IMR-90 (cell line): ENCODE data around the gene TTC28. TPM values are rescaled to one million over a fixed set of nuclear protein-coding genes. Genes with fewer than 3 reads are reported as not detected.
A peak's percentile ranks its signal among the peaks of the same experiment; 100 is the strongest.

Experiments used
- ATAC-seq: fragments of 200-7000 bp; cut with Tn5 transposase; 2 replicates; pipeline ENCODE4 v1.9.1; 2020; ENCODE audit warnings: low read depth, mild to moderate bottlenecking, moderate library complexity
- BruUV-seq: library from RNA; stranded (reverse); fragments of 400-500 nt; replicated peaks from 2 replicates; lab custom pipeline; 2021; lab: Mats Ljungman, UMichigan
- CTCF ChIA-PET: fragments of 300-600 bp; formaldehyde crosslinking; extraction: SDS; loops from one replicate; lab custom pipeline; 2021; ENCODE audit warnings: antibody characterized with exemption; lab: Yijun Ruan, JAX
- POLR2A ChIA-PET: fragments of 300-600 bp; sonication (Branson Sonifier 250); formaldehyde crosslinking; loops from one replicate; lab custom pipeline; 2022; ENCODE audit warnings: antibody characterized with exemption; ENCODE audit not compliant: unreplicated experiment; lab: Charles Lee
- DNase-seq: peaks from one replicate; pipeline ENCODE4 v3.0.0; 2013
- H2AFZ ChIP-seq: replicated peaks from 2 replicates; pipeline ENCODE3; 2013; ENCODE audit warnings: low read length, mild to moderate bottlenecking; ENCODE audit not compliant: poor library complexity
- H2AK5ac ChIP-seq: 2 replicates; pipeline ENCODE4 v1.6.1; 2013; ENCODE audit warnings: low read depth, low read length, inconsistent platforms
- H2AK9ac ChIP-seq: replicated peaks from 2 replicates; pipeline ENCODE3; 2013; ENCODE audit warnings: mild to moderate bottlenecking, low read depth, low read length, moderate library complexity; ENCODE audit not compliant: poor library complexity
- H2BK120ac ChIP-seq: 2 replicates; pipeline ENCODE4 v1.6.1; 2013; ENCODE audit warnings: low read depth, low read length, inconsistent platforms
- H2BK15ac ChIP-seq: 3 replicates; pipeline ENCODE4 v1.6.1; 2013; ENCODE audit warnings: low read depth, low read length, inconsistent platforms
- H2BK20ac ChIP-seq: 2 replicates; pipeline ENCODE4 v1.6.1; 2013; ENCODE audit warnings: low read depth, mild to moderate bottlenecking, inconsistent platforms, low read length, moderate library complexity
- H2BK5ac ChIP-seq: 2 replicates; pipeline ENCODE4 v1.6.1; 2013; ENCODE audit warnings: mild to moderate bottlenecking, low read depth, low read length, inconsistent platforms; ENCODE audit not compliant: poor library complexity, severe bottlenecking
- H3K14ac ChIP-seq: replicated peaks from 2 replicates; pipeline ENCODE4 v1.6.1; 2013; ENCODE audit warnings: low read depth, low read length, inconsistent platforms
- H3K18ac ChIP-seq: 2 replicates; pipeline ENCODE4 v1.6.1; 2013; ENCODE audit warnings: low read depth, low read length, control low read depth
- H3K23ac ChIP-seq: 2 replicates; pipeline ENCODE4 v1.6.1; 2013; ENCODE audit warnings: low read depth, low read length, inconsistent platforms
- H3K27ac ChIP-seq: 2 replicates; pipeline ENCODE4 v1.5.1; 2013; ENCODE audit warnings: mild to moderate bottlenecking, control low read depth, low read length; ENCODE audit not compliant: insufficient read depth
- H3K27me3 ChIP-seq: 2 replicates; pipeline ENCODE4 v1.6.1; 2013; ENCODE audit warnings: low read length; ENCODE audit not compliant: control insufficient read depth, insufficient read depth
- H3K36me3 ChIP-seq: 2 replicates; pipeline ENCODE4 v1.6.1; 2013; ENCODE audit warnings: low read length, mixed read lengths; ENCODE audit not compliant: control insufficient read depth, insufficient read depth
- H3K4ac ChIP-seq: 2 replicates; pipeline ENCODE4 v1.6.1; 2013; ENCODE audit warnings: low read depth, low read length, inconsistent platforms
- H3K4me1 ChIP-seq: 2 replicates; pipeline ENCODE4 v1.6.1; 2013; ENCODE audit warnings: low read length, mixed read lengths; ENCODE audit not compliant: control insufficient read depth, insufficient read depth
- H3K4me2 ChIP-seq: 2 replicates; pipeline ENCODE4 v1.6.1; 2013; ENCODE audit warnings: low read depth, mild to moderate bottlenecking, control low read depth, low read length, moderate library complexity
- H3K4me3 ChIP-seq: 2 replicates; pipeline ENCODE4 v1.5.1; 2013; ENCODE audit warnings: low read depth, mild to moderate bottlenecking, control low read depth, low read length, moderate library complexity; ENCODE audit not compliant: insufficient read depth
- H3K56ac ChIP-seq: 2 replicates; pipeline ENCODE4 v1.6.1; 2013; ENCODE audit warnings: low read length, inconsistent platforms; ENCODE audit not compliant: insufficient read depth; ENCODE audit errors: extremely low read depth
- H3K79me1 ChIP-seq, 2 experiments: 2 replicates each; pipeline ENCODE4 v1.6.1; 2013; ENCODE audit warnings: low read length in 2 of 2, inconsistent platforms in 1 of 2, low read depth in 1 of 2
- H3K9ac ChIP-seq: 2 replicates; pipeline ENCODE4 v1.6.1; 2013; ENCODE audit warnings: low read depth, low read length, control low read depth
- H3K9me1 ChIP-seq: 2 replicates; pipeline ENCODE4 v1.6.1; 2013; ENCODE audit warnings: low read length, inconsistent platforms; ENCODE audit not compliant: insufficient read depth
- H3K9me3 ChIP-seq: 2 replicates; pipeline ENCODE4 v1.6.1; 2013; ENCODE audit warnings: low read length; ENCODE audit not compliant: control insufficient read depth, insufficient read depth
- H4K20me1 ChIP-seq: 2 replicates; pipeline ENCODE4 v1.6.1; 2013; ENCODE audit warnings: low read length, inconsistent platforms; ENCODE audit not compliant: insufficient read depth
- H4K5ac ChIP-seq: 2 replicates; pipeline ENCODE4 v1.6.1; 2013; ENCODE audit warnings: mild to moderate bottlenecking, low read depth, low read length, control low read depth
- H4K8ac ChIP-seq, 2 experiments: 2 replicates each; pipeline ENCODE4 v1.6.1; 2013; ENCODE audit warnings: low read depth in 2 of 2, low read length in 2 of 2, control low read depth in 1 of 2, inconsistent platforms in 1 of 2
- H4K91ac ChIP-seq: 2 replicates; pipeline ENCODE4 v1.6.1; 2013; ENCODE audit warnings: low read depth, low read length, inconsistent platforms; ENCODE audit not compliant: insufficient read depth
- CEBPB ChIP-seq: IDR thresholded peaks from 2 replicates; pipeline ENCODE4 v1.6.1; 2012; ENCODE audit warnings: low read depth, low read length, improper control_type of control experiment
- CHD1 ChIP-seq: IDR thresholded peaks from 2 replicates; pipeline ENCODE4 v1.6.1; 2012; ENCODE audit warnings: low read depth, low read length, improper control_type of control experiment
- RFX5 ChIP-seq: IDR thresholded peaks from 2 replicates; pipeline ENCODE4 v1.8.0; 2012; ENCODE audit warnings: low read depth, mild to moderate bottlenecking, low read length, moderate library complexity
- WGBS, 2 experiments: methylation state at CpG; one replicate each; pipeline versions ENCODE4 v1.1.5 to v1.1.7; 2013; ENCODE audit warnings: missing lambda C conversion rate in 2 of 2; ENCODE audit not compliant: insufficient read length in 1 of 2; ENCODE audit errors: extremely low coverage in 2 of 2; 5-methylcytosine and 5-hydroxymethylcytosine counted together
- dilution Hi-C: fragments of 300-500 bp; cut with HindIII; formaldehyde crosslinking; loops from one replicate; pipeline ENCODE4 v1.14.3; 2018; ENCODE audit warnings: low sequenced_read_pairs; ENCODE audit not compliant: unreplicated experiment
- in situ Hi-C: fragments of 300-500 bp; cut with MboI; formaldehyde crosslinking; loops from 3 replicates; pipeline ENCODE4 v1.14.3; 2019; ENCODE audit warnings: low sequenced_read_pairs, inconsistent platforms, mixed read lengths
- intact Hi-C: fragments of 100-400 bp; cut with micrococcal nuclease; formaldehyde crosslinking; loops from 2 replicates; pipeline ENCODE4 v1.10.0; 2022
- polyA plus RNA-seq, 3 experiments: library from polyadenylated mRNA; depleted of rRNA; stranded (reverse); fragments of >200 nt; gene quantifications; 2 replicates each; pipeline ENCODE4 v1.2.3, GENCODE V29; 2012; ENCODE audit warnings: low replicate concordance in 1 of 3
- total RNA-seq: library from RNA; depleted of rRNA; stranded (reverse); fragments of >200 nt; gene quantifications from 2 replicates; pipeline ENCODE4 v1.2.3, GENCODE V29; 2012
- TF ChIP-seq, protein P1 (sequence below): conservative IDR thresholded peaks from 2 replicates; pipeline ENCODE4 v1.5.1; 2012; ENCODE audit warnings: mild to moderate bottlenecking, low read depth, low read length, improper control_type of control experiment
- TF ChIP-seq, protein P2 (sequence below): fragments of 150-350 bp; IDR thresholded peaks from 2 replicates; pipeline ENCODE4 v1.6.1; 2017; ENCODE audit warnings: mild to moderate bottlenecking, antibody characterized with exemption, low read length, low read depth

The TTC28 gene
- total and polyA plus RNA-seq, 2 of the 4 experiments (the other 2 are of a cell fraction) = 5.6 to 13.3 TPM

DNA sequence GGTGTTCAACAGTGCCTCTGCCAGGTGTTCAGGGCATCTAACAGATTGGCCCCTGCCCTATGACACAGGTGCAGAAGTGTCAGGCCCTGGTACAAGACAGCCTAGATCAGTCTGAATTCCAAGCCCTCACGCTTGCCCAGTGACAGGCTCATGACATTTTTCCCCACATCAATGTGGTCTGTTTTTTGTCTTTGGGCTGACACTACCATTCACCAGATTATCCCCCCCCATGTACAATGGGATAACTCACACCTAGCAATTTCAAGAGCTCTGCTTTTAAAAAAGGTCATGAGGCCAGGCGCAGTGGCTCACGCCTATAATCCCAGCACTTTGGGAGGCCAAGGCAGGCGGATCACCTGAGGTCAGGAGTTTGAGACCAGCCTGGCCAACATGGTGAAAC, 605.1 kb downstream of the TTC28 start:
- POLR2A ChIA-PET = interaction anchor here (0.6 kb wide), 1 partner anchor 514 kb away, joined by 5 read pairs; no protein-coding TSS in a partner anchor
- in situ Hi-C loops = loop anchor here (25.0 kb wide), 1 partner anchor 363 kb away; no protein-coding TSS in a partner anchor

More for the DNA sequence above, 605.1 kb downstream of the TTC28 start:
- dilution Hi-C loops = no loop called here
- CTCF ChIA-PET = interaction anchor here (1.0 kb wide), 1 partner anchor 50 kb away, joined by 3 read pairs; no protein-coding TSS in a partner anchor
- H2BK15ac ChIP-seq = no peak overlapping the region
- no peak overlapping the region for H3K27ac ChIP-seq
- ATAC-seq = no peak
- no peak overlapping the region for H3K4me2 ChIP-seq
- H3K9me3 ChIP-seq = no peaks in the 10 kb centered on the region
- H3K56ac ChIP-seq = no peak overlapping the region
- peaks cover 5% of the 10 kb centered on the region for H3K4me1 ChIP-seq
- no peaks in the 10 kb centered on the region for H3K79me1 ChIP-seq
- H3K4me3 ChIP-seq = no peak overlapping the region
- H2BK5ac ChIP-seq = no peak overlapping the region
- H3K27me3 ChIP-seq = no peaks in the 10 kb centered on the region
- H3K4ac ChIP-seq = no peak overlapping the region
- H2AK9ac ChIP-seq = no peak overlapping the region
- H4K20me1 ChIP-seq = no peaks in the 10 kb centered on the region; the same call in 1 of the 2 replicates
- no peaks in the 10 kb centered on the region for H3K9me1 ChIP-seq
- intact Hi-C loops = no loop called here
- no peak overlapping the region for H2BK120ac ChIP-seq
- no peak for TF ChIP-seq CEBPB
- no peak for TF ChIP-seq RFX5
- TF ChIP-seq, protein P1, sequence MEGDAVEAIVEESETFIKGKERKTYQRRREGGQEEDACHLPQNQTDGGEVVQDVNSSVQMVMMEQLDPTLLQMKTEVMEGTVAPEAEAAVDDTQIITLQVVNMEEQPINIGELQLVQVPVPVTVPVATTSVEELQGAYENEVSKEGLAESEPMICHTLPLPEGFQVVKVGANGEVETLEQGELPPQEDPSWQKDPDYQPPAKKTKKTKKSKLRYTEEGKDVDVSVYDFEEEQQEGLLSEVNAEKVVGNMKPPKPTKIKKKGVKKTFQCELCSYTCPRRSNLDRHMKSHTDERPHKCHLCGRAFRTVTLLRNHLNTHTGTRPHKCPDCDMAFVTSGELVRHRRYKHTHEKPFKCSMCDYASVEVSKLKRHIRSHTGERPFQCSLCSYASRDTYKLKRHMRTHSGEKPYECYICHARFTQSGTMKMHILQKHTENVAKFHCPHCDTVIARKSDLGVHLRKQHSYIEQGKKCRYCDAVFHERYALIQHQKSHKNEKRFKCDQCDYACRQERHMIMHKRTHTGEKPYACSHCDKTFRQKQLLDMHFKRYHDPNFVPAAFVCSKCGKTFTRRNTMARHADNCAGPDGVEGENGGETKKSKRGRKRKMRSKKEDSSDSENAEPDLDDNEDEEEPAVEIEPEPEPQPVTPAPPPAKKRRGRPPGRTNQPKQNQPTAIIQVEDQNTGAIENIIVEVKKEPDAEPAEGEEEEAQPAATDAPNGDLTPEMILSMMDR = no peak
- no peak for TF ChIP-seq CHD1
- TF ChIP-seq, protein P2, sequence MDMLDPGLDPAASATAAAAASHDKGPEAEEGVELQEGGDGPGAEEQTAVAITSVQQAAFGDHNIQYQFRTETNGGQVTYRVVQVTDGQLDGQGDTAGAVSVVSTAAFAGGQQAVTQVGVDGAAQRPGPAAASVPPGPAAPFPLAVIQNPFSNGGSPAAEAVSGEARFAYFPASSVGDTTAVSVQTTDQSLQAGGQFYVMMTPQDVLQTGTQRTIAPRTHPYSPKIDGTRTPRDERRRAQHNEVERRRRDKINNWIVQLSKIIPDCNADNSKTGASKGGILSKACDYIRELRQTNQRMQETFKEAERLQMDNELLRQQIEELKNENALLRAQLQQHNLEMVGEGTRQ = no peak
- H4K5ac ChIP-seq = no peak overlapping the region
- H3K9ac ChIP-seq = no peak overlapping the region
- DNase-seq = no peak
- no peak overlapping the region for H2AFZ ChIP-seq
- peaks cover 2% of the 10 kb centered on the region for H3K36me3 ChIP-seq
- H4K8ac ChIP-seq = no peak overlapping the region
- H3K18ac ChIP-seq = no peak overlapping the region
- H3K23ac ChIP-seq = no peak overlapping the region
- peak overlapping the region; percentile 32 for H2AK5ac ChIP-seq
- no peak overlapping the region for H4K91ac ChIP-seq
- H2BK20ac ChIP-seq = no peak overlapping the region
- WGBS, 2 experiments = no CpG with 5 or more reads among the region's 4 CpGs
- BruUV-seq = no TSS peak
- H3K14ac ChIP-seq = no peak overlapping the region
